Measurements from ENCODE around the gene C10orf95.

GRCh38 chr10:102420181-102420713 is 31.1 kb downstream of the C10orf95 start:
- TF ChIP-seq POLR2AphosphoS5 (IDR thresholded peaks at IDR 0.05) = no peak
- no peak for TF ChIP-seq POLR2A (IDR thresholded peaks at IDR 0.05)
